Activated gamma-delta T cell treated with anti-CD3 and anti-CD28 coated beads, Interleukin-2, amount 50 U/mL, for 16 hours (primary cell): Measurements from ENCODE around the gene GOLGA5.
"Not testable (repeated sequence)": the region's sequence is repeated elsewhere in the genome, so short reads cannot be mapped to it uniquely, and the experiment has no call there.

Experiments used
- DNase-seq: peaks from one replicate; pipeline ENCODE4 v3.0.0-alpha.2; 2020; ENCODE audit warnings: low read depth

Gene GOLGA5

GRCh38 chr14:92830902-92831301 is 36.8 kb downstream of the GOLGA5 start:
- DNase-seq: no peak

- DNase-seq: no peak
Measured at GRCh38 chr14:92832137-92832700, 38.1 kb downstream of the GOLGA5 start.

- no peak for DNase-seq
Measured at GRCh38 chr14:92841930-92842329, 47.8 kb downstream of the GOLGA5 start.

GRCh38 chr14:92844204-92844603 is 50.1 kb downstream of the GOLGA5 start:
- DNase-seq: no peak

- no peak for DNase-seq
Measured at GRCh38 chr14:92846162-92846897, 52.2 kb downstream of the GOLGA5 start.

GRCh38 chr14:92847278-92847677 is 53.2 kb downstream of the GOLGA5 start:
- no peak for DNase-seq

- DNase-seq: no peak
Measured at GRCh38 chr14:92847749-92848148, 53.6 kb downstream of the GOLGA5 start.

- no peak for DNase-seq
Measured at GRCh38 chr14:92848887-92849286, 54.8 kb downstream of the GOLGA5 start.

GRCh38 chr14:92850492-92850891 is 56.4 kb downstream of the GOLGA5 start:
- DNase-seq: no peak

- DNase-seq: not testable (repeated sequence)
Measured at GRCh38 chr14:92853136-92853535, 59.0 kb downstream of the GOLGA5 start.

- no peak for DNase-seq
Measured at GRCh38 chr14:92860049-92860840, 66.1 kb downstream of the GOLGA5 start.

- no peak for DNase-seq
Measured at GRCh38 chr14:92861856-92862745, 68.0 kb downstream of the GOLGA5 start.

- DNase-seq: no peak
Measured at GRCh38 chr14:92863286-92864080, 69.4 kb downstream of the GOLGA5 start.

- no peak for DNase-seq
Measured at GRCh38 chr14:92865674-92866073, 71.6 kb downstream of the GOLGA5 start.

- DNase-seq: no peak
Measured at GRCh38 chr14:92866181-92866752, 72.2 kb downstream of the GOLGA5 start.

- no peak for DNase-seq
Measured at GRCh38 chr14:92866901-92867865, 73.1 kb downstream of the GOLGA5 start.

- DNase-seq: no peak
Measured at GRCh38 chr14:92874962-92875661, 81.0 kb downstream of the GOLGA5 start.

- DNase-seq: no peak
Measured at GRCh38 chr14:92877757-92878431, 83.8 kb downstream of the GOLGA5 start.
